Activated CD4-positive, alpha-beta T cell treated with anti-CD3 and anti-CD28 coated beads, Interleukin-2, amount 10 ng/mL, durations not matched to agents 7 days and 5 days (primary cell): Measurements from ENCODE around the gene RTKN. TPM values are rescaled to one million over a fixed set of nuclear protein-coding genes. Genes with fewer than 3 reads are reported as not detected.
"Not testable (repeated sequence)": the region's sequence is repeated elsewhere in the genome, so short reads cannot be mapped to it uniquely, and the experiment has no call there.

ENCODE experiments used
- CTCF ChIA-PET: fragments of 350-600 bp; sonication (Branson Sonifier 250); formaldehyde crosslinking; loops from one replicate; lab custom pipeline; 2021; ENCODE audit warnings: antibody characterized with exemption; lab: Charles Lee
- POLR2A ChIA-PET: fragments of 350-600 bp; sonication (Branson Sonifier 250); formaldehyde crosslinking; loops from one replicate; lab custom pipeline; 2021; ENCODE audit warnings: antibody characterized with exemption; lab: Charles Lee
- DNase-seq: peaks from one replicate; pipeline ENCODE4 v3.0.0-alpha.2; 2020
- H3K27ac Mint-ChIP-seq: one replicate; pipeline ENCODE4 v1.8.0; 2021; ENCODE audit warnings: mild to moderate bottlenecking, moderate library complexity, mixed read lengths
- H3K27me3 Mint-ChIP-seq: one replicate; pipeline ENCODE4 v1.8.0; 2021; ENCODE audit warnings: mixed read lengths
- H3K36me3 Mint-ChIP-seq: one replicate; pipeline ENCODE4 v1.8.0; 2021; ENCODE audit warnings: low read depth, mixed read lengths
- H3K4me1 Mint-ChIP-seq: one replicate; pipeline ENCODE4 v1.8.0; 2021; ENCODE audit warnings: mixed read lengths
- H3K4me3 Mint-ChIP-seq: one replicate; pipeline ENCODE4 v1.8.0; 2021; ENCODE audit warnings: mild to moderate bottlenecking, moderate library complexity, mixed read lengths
- H3K9me3 Mint-ChIP-seq: one replicate; pipeline ENCODE4 v1.8.0; 2021; ENCODE audit warnings: mixed read lengths
- total RNA-seq, 2 experiments: library from RNA; stranded (reverse); gene quantifications; one replicate each; pipeline ENCODE4 v1.2.3, GENCODE V29; 2021

The RTKN gene
- total RNA-seq, 2 experiments from 2014 or later: 0.62 to 0.82 TPM

DNA sequence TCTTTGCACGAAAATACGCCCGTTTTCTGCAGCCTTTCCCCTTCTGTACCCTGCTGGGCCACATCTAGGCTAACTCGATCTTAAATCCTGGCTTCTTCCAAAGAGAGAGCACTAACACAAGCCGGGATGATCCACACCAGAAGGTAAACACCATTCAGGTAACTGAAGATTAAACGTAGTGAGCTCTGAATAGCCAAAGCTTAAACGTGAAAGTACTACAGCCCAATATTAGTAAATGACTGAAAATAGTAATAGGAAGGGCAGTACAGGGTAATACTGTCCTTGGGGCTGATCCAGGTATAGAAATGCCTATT is 31.2 kb upstream of the RTKN start:
- Mint-ChIP-seq H3K4me1 (peaks cover 39% of the 10 kb centered on the region), H3K9me3 (no peaks in the 10 kb centered on the region), H3K27me3 (no peaks in the 10 kb centered on the region), H3K27ac (peak overlapping the region; percentile 98), H3K4me3 (peak overlapping the region; percentile 91), H3K36me3 (peaks cover 29% of the 10 kb centered on the region)
- POLR2A ChIA-PET: interaction anchor here (0.9 to 1.5 kb wide), 3 partner anchors 9 to 18 kb away, joined by 3 to 6 read pairs (median 5); partner anchors contain the start of genes INO80B and WBP1
- DNase-seq: no peak
- CTCF ChIA-PET: interaction anchor here (0.7 to 2.8 kb wide), 10 partner anchors 9 to 116 kb away, joined by 3 to 19 read pairs (median 4); partner anchors contain the start of genes CCDC142, TTC31 and WBP1

DNA sequence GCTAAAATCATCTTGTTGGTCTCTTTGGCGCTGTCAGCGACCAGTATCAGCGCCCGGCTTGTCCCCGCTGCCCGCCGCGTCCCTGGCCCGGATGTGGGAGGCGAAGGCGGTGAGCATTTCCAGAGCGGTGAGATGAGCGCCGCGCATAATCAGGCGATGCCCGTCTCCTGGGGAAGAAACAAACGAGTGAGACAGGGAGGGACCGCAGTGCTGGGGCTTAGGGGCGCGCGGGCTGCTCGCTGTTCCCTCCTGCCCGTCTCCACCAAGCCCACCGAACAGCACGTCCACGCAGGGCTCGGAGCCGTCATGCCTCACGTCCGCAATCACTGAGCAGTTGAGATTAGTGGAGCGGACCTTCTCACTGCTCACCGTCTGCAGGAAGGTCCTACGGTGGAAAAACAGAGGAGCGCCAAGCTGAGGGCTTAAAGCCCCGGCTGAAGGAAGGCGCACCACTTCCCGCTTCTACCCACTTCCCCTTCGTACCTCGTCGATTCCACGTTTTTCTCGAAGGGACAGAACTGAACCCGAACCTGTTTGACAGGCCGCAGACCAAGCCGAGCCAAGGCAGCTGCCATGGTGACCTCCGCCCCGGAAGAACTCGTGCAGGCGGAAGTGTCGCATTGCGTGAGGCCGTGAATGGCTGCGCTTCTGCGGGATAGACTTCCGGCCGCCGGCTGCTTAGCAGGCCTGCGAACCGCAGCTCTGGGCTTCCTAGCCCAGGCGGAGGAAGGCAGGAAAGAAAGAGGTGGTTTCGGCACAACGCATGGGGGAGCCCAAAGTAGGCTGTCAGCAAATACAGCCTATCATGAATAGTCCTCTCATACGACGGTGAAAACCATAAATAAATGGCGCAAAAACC is 30.6 kb upstream of the RTKN start, which contains the start of gene MRPL53:
Gene MRPL53, minus strand, starts transcription at position 595 of the 859 bp plus-strand sequence. Its CDS starts 20 bp downstream, at position 575.
- H3K4me1 Mint-ChIP-seq: peaks cover 34% of the 10 kb centered on the region
- H3K36me3 Mint-ChIP-seq: peaks cover 25% of the 10 kb centered on the region
- no peaks in the 10 kb centered on the region for H3K27me3 Mint-ChIP-seq
- ChIA-PET CTCF (interaction anchor here (0.7 to 2.8 kb wide), 12 partner anchors 10 to 272 kb away, joined by 3 to 19 read pairs (median 4); partner anchors contain the start of genes CCDC142, TTC31 and WBP1), POLR2A (interaction anchor here (0.9 to 1.5 kb wide), 3 partner anchors 10 to 17 kb away, joined by 3 to 6 read pairs (median 5); partner anchors contain the start of genes INO80B and WBP1)
- H3K27ac Mint-ChIP-seq: peak within 1 kb of the TSS; percentile 98
- peak; percentile 97 for DNase-seq
- H3K4me3 Mint-ChIP-seq: peak within 1 kb of the TSS; percentile 91
- no peaks in the 10 kb centered on the region for H3K9me3 Mint-ChIP-seq

DNA sequence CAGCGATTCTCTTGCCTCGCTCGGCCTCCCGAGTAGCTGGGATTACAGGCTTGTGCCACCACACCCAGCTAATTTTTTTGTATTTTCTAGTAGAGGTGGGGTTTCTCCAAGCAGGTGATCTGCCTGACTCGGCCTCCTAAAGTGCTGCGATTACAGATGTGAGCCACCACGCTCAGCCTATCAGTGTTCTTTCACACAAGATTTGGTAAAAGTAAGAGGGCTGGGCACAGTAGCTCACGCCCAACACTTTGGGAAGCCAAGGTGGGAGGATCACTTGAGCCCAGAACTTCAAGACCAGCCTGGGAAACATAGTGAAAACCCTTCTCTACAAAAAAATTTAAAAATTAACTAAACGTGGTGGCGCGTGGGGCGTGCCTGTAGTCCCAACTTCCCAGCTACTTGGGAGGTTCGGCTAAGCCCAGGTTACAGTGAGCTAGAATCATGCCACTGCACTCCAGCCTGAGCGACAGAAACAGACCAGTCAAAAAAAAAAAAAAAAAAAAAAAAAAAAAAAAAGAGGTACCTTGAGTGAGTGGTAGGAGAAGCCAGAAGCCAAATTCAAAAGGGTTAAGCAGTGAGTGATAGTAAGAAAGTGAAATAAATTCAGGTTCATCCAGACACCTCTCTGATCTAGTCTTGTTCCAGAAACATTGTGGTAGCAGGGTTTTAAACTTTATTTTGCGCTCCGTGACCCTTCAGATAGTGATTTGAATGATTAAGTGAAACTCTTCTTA is 29.8 kb upstream of the RTKN start:
- H3K4me1 Mint-ChIP-seq: peaks cover 32% of the 10 kb centered on the region
- DNase-seq: no peak
- no peaks in the 10 kb centered on the region for H3K9me3 Mint-ChIP-seq
- H3K4me3 Mint-ChIP-seq: peak overlapping the region; percentile 91
- peaks cover 24% of the 10 kb centered on the region for H3K36me3 Mint-ChIP-seq
- CTCF ChIA-PET: interaction anchor here (0.8 to 2.8 kb wide), 3 partner anchors 11 to 15 kb away, joined by 3 to 19 read pairs (median 3); partner anchors contain the start of genes CCDC142 and TTC31
- POLR2A ChIA-PET: interaction anchor here (0.8 to 1.5 kb wide), 2 partner anchors 13 to 17 kb away, joined by 3 to 6 read pairs; partner anchors contain the start of genes INO80B and WBP1
- peak overlapping the region; percentile 98 for H3K27ac Mint-ChIP-seq
- H3K27me3 Mint-ChIP-seq: no peaks in the 10 kb centered on the region

DNA sequence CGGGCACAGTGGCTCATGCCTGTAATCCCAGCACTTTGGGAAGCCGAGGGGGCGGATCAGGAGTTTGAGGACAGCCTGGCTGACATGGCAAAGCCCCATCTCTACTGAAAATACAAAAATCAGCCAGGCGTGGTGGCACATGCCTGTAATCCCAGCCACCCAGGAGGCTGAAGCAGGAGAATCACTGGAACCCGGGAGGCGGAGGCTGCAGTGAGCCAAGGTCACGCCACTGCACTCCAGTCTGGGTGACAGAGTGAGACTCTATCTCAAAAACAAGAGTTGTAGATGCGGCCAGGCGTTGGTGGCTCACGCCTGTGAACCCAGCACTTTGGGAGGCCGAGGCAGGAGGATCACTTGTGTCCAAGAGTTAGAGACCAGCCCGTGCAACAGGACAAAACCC is 29.0 kb upstream of the RTKN start:
- ChIA-PET CTCF (interaction anchor here (0.8 to 2.8 kb wide), 3 partner anchors 10 to 14 kb away, joined by 3 to 19 read pairs (median 3); partner anchors contain the start of genes CCDC142 and TTC31), POLR2A (interaction anchor here (0.8 kb wide), 1 partner anchor 16 kb away, joined by 3 read pairs; the partner anchor contains the start of gene INO80B)
- Mint-ChIP-seq H3K36me3 (peaks cover 24% of the 10 kb centered on the region), H3K4me1 (peaks cover 36% of the 10 kb centered on the region), H3K27ac (peak overlapping the region; percentile 80), H3K4me3 (peak overlapping the region; percentile 68)
- not testable (repeated sequence) for H3K27me3 Mint-ChIP-seq, DNase-seq, H3K9me3 Mint-ChIP-seq

DNA sequence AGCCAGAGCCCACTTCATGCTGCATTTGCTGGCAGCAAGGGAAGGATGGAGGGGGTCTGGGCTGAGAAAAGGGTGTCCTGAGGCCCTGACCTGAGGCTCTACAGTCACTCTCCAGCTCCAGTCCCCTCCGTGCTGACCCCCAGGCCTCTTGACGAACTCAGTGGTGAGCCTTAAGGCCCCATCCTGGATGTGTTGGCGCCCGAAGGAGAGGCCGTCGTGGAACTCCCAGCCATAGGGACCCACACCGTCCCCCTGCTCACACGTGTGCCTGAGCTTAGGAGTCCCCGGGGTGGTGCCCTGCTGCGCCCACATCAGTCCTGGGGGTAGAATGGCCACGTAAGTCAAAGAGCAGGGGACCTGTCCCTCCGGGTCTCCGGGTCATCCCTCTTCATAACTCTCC is 22.7 kb upstream of the RTKN start:
- H3K27me3 Mint-ChIP-seq: no peaks in the 10 kb centered on the region
- peaks cover 15% of the 10 kb centered on the region for H3K36me3 Mint-ChIP-seq
- no peak for DNase-seq
- H3K9me3 Mint-ChIP-seq: no peaks in the 10 kb centered on the region
- ChIA-PET POLR2A (no interaction called here), CTCF (interaction anchor here (1.0 to 1.1 kb wide), 3 partner anchors 11 to 18 kb away, joined by 3 to 4 read pairs (median 4); partner anchors contain the start of genes CCDC142 and TTC31)
- H3K27ac Mint-ChIP-seq: peak overlapping the region; percentile 80
- H3K4me3 Mint-ChIP-seq: peak overlapping the region; percentile 98
- peaks cover 35% of the 10 kb centered on the region for H3K4me1 Mint-ChIP-seq

DNA sequence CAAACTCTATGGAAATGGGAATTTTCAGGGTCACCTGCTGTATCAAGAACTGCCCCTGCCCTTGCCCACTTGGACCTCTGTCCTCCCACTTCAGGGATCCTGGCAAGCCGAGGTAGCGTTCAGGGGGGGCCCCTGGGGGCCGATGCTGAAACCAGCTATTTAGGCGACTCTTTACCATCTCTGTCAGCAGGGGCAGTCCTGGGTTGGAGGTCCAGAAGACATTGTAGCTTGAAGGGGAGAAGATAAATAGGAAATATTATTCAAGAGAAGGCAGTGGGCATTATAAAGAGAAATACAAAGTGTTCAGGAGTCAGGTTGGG is 21.0 kb upstream of the RTKN start:
- DNase-seq: no peak
- Mint-ChIP-seq H3K36me3 (peaks cover 15% of the 10 kb centered on the region), H3K9me3 (no peaks in the 10 kb centered on the region), H3K27me3 (no peaks in the 10 kb centered on the region), H3K27ac (peak overlapping the region; percentile 28), H3K4me3 (no peak overlapping the region), H3K4me1 (peaks cover 43% of the 10 kb centered on the region)
- POLR2A ChIA-PET: no interaction called here
- CTCF ChIA-PET: interaction anchor here (9.8 kb wide), 1 partner anchor 20 kb away, joined by 66 read pairs; the partner anchor contains the start of genes CCDC142 and TTC31

DNA sequence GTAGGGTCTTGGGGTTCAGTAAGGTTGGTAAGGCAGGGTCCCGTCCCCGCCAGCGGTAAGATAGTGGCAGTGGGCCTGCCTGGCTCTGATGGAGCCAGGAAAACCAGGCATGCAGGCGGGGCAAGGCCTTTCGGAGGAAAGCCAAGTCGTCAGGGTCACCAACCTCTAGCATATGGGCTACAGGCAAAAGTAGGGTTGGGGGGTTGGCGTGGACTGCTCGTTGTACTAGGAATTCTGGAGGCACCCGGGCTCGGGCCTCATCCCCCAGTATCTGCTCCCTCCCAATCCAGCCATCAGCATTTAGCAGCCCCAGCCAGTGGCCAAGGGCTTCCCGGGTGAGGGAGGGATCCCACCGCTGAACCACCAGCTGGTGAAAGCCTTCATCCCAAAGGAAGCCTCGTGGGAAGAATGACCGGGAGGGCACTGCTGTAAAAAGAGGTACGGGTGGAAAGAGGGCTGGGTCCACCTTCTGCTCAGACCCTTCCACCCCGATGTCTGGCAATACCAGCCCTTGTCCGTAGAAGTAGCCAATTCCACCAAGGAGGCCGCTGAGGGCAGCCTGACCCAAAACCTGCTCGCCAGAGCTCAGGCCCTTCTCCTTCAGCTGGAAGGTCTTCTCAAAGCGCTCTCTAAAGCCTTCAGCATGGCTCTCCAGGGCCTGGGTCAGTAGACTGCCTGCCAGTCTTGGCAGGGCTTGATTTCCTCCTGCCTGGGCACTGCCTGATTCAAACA is 20.5 kb upstream of the RTKN start:
- no peak for DNase-seq
- Mint-ChIP-seq H3K9me3 (no peaks in the 10 kb centered on the region), H3K4me3 (no peak overlapping the region), H3K4me1 (peaks cover 44% of the 10 kb centered on the region), H3K27me3 (no peaks in the 10 kb centered on the region), H3K27ac (no peak overlapping the region), H3K36me3 (peaks cover 16% of the 10 kb centered on the region)
- POLR2A ChIA-PET: no interaction called here
- CTCF ChIA-PET: interaction anchor here (1.0 to 9.8 kb wide), 4 partner anchors 7 to 20 kb away, joined by 4 to 66 read pairs (median 5); partner anchors contain the start of genes CCDC142, MRPL53 and TTC31

DNA sequence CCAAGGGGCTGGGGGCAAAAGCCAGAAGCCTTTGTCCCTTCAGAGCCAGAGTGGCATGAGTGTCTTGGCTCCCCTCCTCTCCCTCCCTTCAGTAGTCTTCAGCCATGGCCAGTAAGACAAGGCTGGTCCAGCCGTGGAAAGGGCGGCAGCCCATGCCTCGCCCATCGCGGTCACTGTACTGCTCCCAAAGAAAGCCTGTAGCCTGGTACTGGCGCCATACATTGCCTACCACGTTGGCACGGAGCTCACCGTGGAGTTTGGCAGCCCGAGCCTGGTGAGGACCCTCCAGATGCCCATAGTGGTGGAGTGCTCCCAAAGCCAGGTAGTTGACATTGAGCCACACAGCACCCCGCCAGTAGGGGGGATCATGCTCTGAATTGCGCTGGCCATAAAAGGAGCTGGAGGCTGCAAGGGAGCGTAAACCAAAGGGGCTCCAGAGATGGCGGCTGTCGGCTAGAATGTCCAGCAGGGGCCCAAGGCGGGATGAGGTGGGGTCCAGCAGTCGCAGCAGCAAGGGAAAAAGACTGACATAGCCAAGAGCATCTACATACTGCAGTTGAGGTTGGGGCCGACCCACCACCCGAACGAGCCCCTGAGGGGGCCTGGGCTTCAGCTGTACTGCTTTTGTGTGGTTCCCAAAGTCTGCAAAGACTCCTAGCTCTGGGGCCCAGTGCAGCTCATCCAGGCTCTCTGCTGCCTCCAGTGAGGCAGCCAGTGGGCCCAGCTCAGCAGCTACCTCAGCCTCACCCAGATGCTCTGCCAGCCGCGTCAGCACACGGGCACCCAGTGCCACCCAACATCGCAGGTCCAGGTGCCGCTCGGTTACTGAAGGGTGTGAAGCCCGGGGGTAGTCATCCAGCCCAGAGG is 19.7 kb upstream of the RTKN start:
- no peaks in the 10 kb centered on the region for H3K27me3 Mint-ChIP-seq
- POLR2A ChIA-PET: no interaction called here
- no peak overlapping the region for H3K27ac Mint-ChIP-seq
- H3K9me3 Mint-ChIP-seq: no peaks in the 10 kb centered on the region
- CTCF ChIA-PET: interaction anchor here (1.0 to 9.8 kb wide), 6 partner anchors 8 to 34 kb away, joined by 3 to 66 read pairs (median 4); partner anchors contain the start of genes CCDC142, MRPL53 and TTC31
- peaks cover 52% of the 10 kb centered on the region for H3K4me1 Mint-ChIP-seq
- H3K36me3 Mint-ChIP-seq: peaks cover 23% of the 10 kb centered on the region
- no peak for DNase-seq
- no peak overlapping the region for H3K4me3 Mint-ChIP-seq

DNA sequence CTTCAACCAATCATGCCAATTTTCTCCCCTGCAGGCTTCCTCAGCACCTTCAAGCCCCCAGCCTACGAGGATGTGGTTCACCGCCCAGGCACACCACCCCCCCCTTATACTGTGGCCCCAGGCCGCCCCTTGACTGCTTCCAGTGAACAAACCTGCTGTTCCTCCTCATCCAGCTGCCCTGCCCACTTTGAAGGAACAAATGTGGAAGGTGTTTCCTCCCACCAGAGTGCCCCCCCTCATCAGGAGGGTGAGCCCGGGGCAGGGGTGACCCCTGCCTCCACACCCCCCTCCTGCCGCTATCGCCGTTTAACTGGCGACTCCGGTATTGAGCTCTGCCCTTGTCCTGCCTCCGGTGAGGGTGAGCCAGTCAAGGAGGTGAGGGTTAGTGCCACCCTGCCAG is 18.4 kb upstream of the RTKN start:
- H3K27ac Mint-ChIP-seq, DNase-seq, H3K27me3 Mint-ChIP-seq, H3K9me3 Mint-ChIP-seq, POLR2A ChIA-PET: not testable (repeated sequence)
- Mint-ChIP-seq H3K4me1 (peaks cover 55% of the 10 kb centered on the region), H3K36me3 (peaks cover 26% of the 10 kb centered on the region), H3K4me3 (peak overlapping the region; percentile 91)
- CTCF ChIA-PET: interaction anchor here (1.4 to 9.8 kb wide), 5 partner anchors 9 to 33 kb away, joined by 3 to 66 read pairs (median 5); partner anchors contain the start of genes CCDC142, MRPL53 and TTC31

DNA sequence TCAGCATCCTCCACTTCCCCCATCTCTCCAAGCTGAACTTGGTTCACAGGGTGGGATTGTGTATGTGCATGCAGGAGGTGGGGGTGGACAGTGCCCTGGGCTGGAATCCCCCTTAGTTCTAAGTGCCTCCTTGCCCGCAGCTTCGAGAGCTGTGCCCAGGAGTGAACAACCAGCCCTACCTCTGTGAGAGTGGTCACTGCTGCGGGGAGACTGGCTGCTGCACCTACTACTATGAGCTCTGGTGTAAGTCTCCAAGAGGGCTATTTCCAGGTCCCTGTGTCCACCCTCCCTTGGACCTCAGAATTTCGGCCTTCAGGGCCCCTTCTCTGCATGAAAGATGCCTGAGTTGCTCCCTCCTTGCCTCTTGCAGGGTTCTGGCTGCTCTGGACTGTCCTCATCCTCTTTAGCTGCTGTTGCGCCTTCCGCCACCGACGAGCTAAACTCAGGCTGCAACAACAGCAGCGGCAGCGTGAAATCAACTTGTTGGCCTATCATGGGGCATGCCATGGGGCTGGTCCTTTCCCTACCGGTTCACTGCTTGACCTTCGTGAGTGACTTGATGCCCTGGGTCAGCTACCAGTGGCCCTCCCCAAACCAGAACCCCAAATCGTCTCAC is 17.9 kb upstream of the RTKN start:
- POLR2A ChIA-PET: interaction anchor here (1.1 kb wide), 1 partner anchor 8 kb away, joined by 3 read pairs; no protein-coding TSS in a partner anchor
- H3K4me1 Mint-ChIP-seq: peaks cover 61% of the 10 kb centered on the region

More for the DNA sequence above, 17.9 kb upstream of the RTKN start:
- peak overlapping the region; percentile 98 for H3K27ac Mint-ChIP-seq
- not testable (repeated sequence) for H3K27me3 Mint-ChIP-seq, H3K9me3 Mint-ChIP-seq, DNase-seq
- CTCF ChIA-PET: interaction anchor here (1.3 to 9.8 kb wide), 6 partner anchors 8 to 23 kb away, joined by 3 to 66 read pairs (median 8); partner anchors contain the start of genes CCDC142, MRPL53 and TTC31
- peak overlapping the region; percentile 91 for H3K4me3 Mint-ChIP-seq
- H3K36me3 Mint-ChIP-seq: peaks cover 28% of the 10 kb centered on the region
